ENCODE results near the gene SLC4A8.

SLC4A8 gene

GRCh38 chr12:51531978-51532497 is 107.4 kb downstream of the SLC4A8 start:
- DNase-seq, result peak; percentile 77 to 89 (median 83)
- H3K36me3 ChIP-seq (ENCODE audit: control insufficient read depth in 4 of 4, insufficient read depth in 4 of 4, low read length in 3 of 4), result no peaks in the 10 kb centered on the region
- H3K27ac ChIP-seq (ENCODE audit: insufficient read depth in 1 of 2, low read depth in 1 of 2, low read length in 2 of 2, poor library complexity in 1 of 2, severe bottlenecking in 2 of 2), result no peak overlapping the region
- H3K9me3 ChIP-seq (ENCODE audit: control extremely low read depth in 1 of 5, control insufficient read depth in 4 of 5, insufficient read depth in 2 of 5, low read depth in 1 of 5, low read length in 4 of 5), result no peaks in the 10 kb centered on the region
- peak overlapping the region in 1 of 7 experiments; percentile 23 for H3K4me3 ChIP-seq (ENCODE audit: control insufficient read depth in 1 of 7, extremely low read depth in 1 of 7, insufficient read depth in 4 of 7, low read depth in 2 of 7, low read length in 6 of 7)
- POLR2A ChIA-PET, result no interaction called here
- peaks cover 0 to 2% (median 0%) of the 10 kb centered on the region in 4 experiments for H3K4me1 ChIP-seq (ENCODE audit: control extremely low read depth in 1 of 4, control insufficient read depth in 4 of 4, insufficient read depth in 4 of 4, low read length in 3 of 4)
- no peaks in the 10 kb centered on the region for H3K27me3 ChIP-seq (replicated peaks in 2 of 5; ENCODE audit: control insufficient read depth in 4 of 5, insufficient read depth in 5 of 5, low read length in 4 of 5)
- 13% methylated on average over 10 of the region's 11 CpGs for WGBS (ENCODE audit: insufficient coverage)
- CTCF ChIA-PET, result interaction anchor here (0.7 to 5.0 kb wide), 23 partner anchors 8 to 339 kb away, joined by 3 to 118 read pairs (median 4); partner anchors contain the start of genes GALNT6 and SLC4A8

GRCh38 chr12:51533799-51534198 is 109.2 kb downstream of the SLC4A8 start:
- POLR2A ChIA-PET, result no interaction called here
- WGBS (ENCODE audit: insufficient coverage), result no CpG with 5 or more reads among the region's 1 CpG

GRCh38 chr12:51534216-51535074 is 109.8 kb downstream of the SLC4A8 start:
- Histone ChIP-seq H3K9me3 (ENCODE audit: control extremely low read depth in 1 of 5, control insufficient read depth in 4 of 5, insufficient read depth in 2 of 5, low read depth in 1 of 5, low read length in 4 of 5) (no peaks in the 10 kb centered on the region), H3K4me1 (ENCODE audit: control extremely low read depth in 1 of 4, control insufficient read depth in 4 of 4, insufficient read depth in 4 of 4, low read length in 3 of 4) (peaks cover 0 to 2% (median 0%) of the 10 kb centered on the region in 4 experiments), H3K27ac (ENCODE audit: insufficient read depth in 1 of 2, low read depth in 1 of 2, low read length in 2 of 2, poor library complexity in 1 of 2, severe bottlenecking in 2 of 2) (no peak overlapping the region), H3K4me3 (ENCODE audit: control insufficient read depth in 1 of 7, extremely low read depth in 1 of 7, insufficient read depth in 4 of 7, low read depth in 2 of 7, low read length in 6 of 7) (no peak overlapping the region), H3K36me3 (ENCODE audit: control insufficient read depth in 4 of 4, insufficient read depth in 4 of 4, low read length in 3 of 4) (no peaks in the 10 kb centered on the region), H3K27me3 (replicated peaks in 2 of 5; ENCODE audit: control insufficient read depth in 4 of 5, insufficient read depth in 5 of 5, low read length in 4 of 5) (no peaks in the 10 kb centered on the region)
- 85% methylated on average over 12 of the region's 17 CpGs for WGBS (ENCODE audit: insufficient coverage)
- POLR2A ChIA-PET, result no interaction called here
- DNase-seq, result no peak
- CTCF ChIA-PET, result interaction anchor here (0.6 to 5.0 kb wide), 7 partner anchors 8 to 149 kb away, joined by 3 to 118 read pairs (median 5); partner anchors contain the start of gene SLC4A8

More at GRCh38 chr12:51533799-51534198, 109.2 kb downstream of the SLC4A8 start:
- CTCF ChIA-PET, result interaction anchor here (0.6 to 5.0 kb wide), 9 partner anchors 10 to 298 kb away, joined by 3 to 118 read pairs (median 4); partner anchors contain the start of gene SLC4A8
- H3K36me3 ChIP-seq (ENCODE audit: control insufficient read depth in 4 of 4, insufficient read depth in 4 of 4, low read length in 3 of 4), result no peaks in the 10 kb centered on the region
- peaks cover 0 to 2% (median 0%) of the 10 kb centered on the region in 4 experiments for H3K4me1 ChIP-seq (ENCODE audit: control extremely low read depth in 1 of 4, control insufficient read depth in 4 of 4, insufficient read depth in 4 of 4, low read length in 3 of 4)
- H3K9me3 ChIP-seq (ENCODE audit: control extremely low read depth in 1 of 5, control insufficient read depth in 4 of 5, insufficient read depth in 2 of 5, low read depth in 1 of 5, low read length in 4 of 5), result no peaks in the 10 kb centered on the region
- no peak overlapping the region for H3K27ac ChIP-seq (ENCODE audit: insufficient read depth in 1 of 2, low read depth in 1 of 2, low read length in 2 of 2, poor library complexity in 1 of 2, severe bottlenecking in 2 of 2)
- H3K4me3 ChIP-seq (ENCODE audit: control insufficient read depth in 1 of 7, extremely low read depth in 1 of 7, insufficient read depth in 4 of 7, low read depth in 2 of 7, low read length in 6 of 7), result no peak overlapping the region
- peak; percentile 22 to 40 (median 40) for DNase-seq
- H3K27me3 ChIP-seq (replicated peaks in 2 of 5; ENCODE audit: control insufficient read depth in 4 of 5, insufficient read depth in 5 of 5, low read length in 4 of 5), result no peaks in the 10 kb centered on the region

GRCh38 chr12:51536159-51536558 is 111.5 kb downstream of the SLC4A8 start:
- Histone ChIP-seq H3K4me3 (ENCODE audit: control insufficient read depth in 1 of 7, extremely low read depth in 1 of 7, insufficient read depth in 4 of 7, low read depth in 2 of 7, low read length in 6 of 7) (no peak overlapping the region), H3K9me3 (ENCODE audit: control extremely low read depth in 1 of 5, control insufficient read depth in 4 of 5, insufficient read depth in 2 of 5, low read depth in 1 of 5, low read length in 4 of 5) (no peaks in the 10 kb centered on the region), H3K27ac (ENCODE audit: insufficient read depth in 1 of 2, low read depth in 1 of 2, low read length in 2 of 2, poor library complexity in 1 of 2, severe bottlenecking in 2 of 2) (no peak overlapping the region), H3K27me3 (replicated peaks in 2 of 5; ENCODE audit: control insufficient read depth in 4 of 5, insufficient read depth in 5 of 5, low read length in 4 of 5) (no peaks in the 10 kb centered on the region), H3K36me3 (ENCODE audit: control insufficient read depth in 4 of 4, insufficient read depth in 4 of 4, low read length in 3 of 4) (no peaks in the 10 kb centered on the region), H3K4me1 (ENCODE audit: control extremely low read depth in 1 of 4, control insufficient read depth in 4 of 4, insufficient read depth in 4 of 4, low read length in 3 of 4) (peaks cover 0 to 2% (median 0%) of the 10 kb centered on the region in 4 experiments)
- ChIA-PET POLR2A (interaction anchor here (0.6 kb wide), 1 partner anchor 1237 kb away, joined by 3 read pairs; no protein-coding TSS in a partner anchor), CTCF (interaction anchor here (1.3 to 2.1 kb wide), 5 partner anchors 15 to 339 kb away, joined by 4 to 9 read pairs (median 5); no protein-coding TSS in a partner anchor)
- DNase-seq, result peak; percentile 4 to 56 (median 44)
- WGBS (ENCODE audit: insufficient coverage), result no CpG with 5 or more reads among the region's 3 CpGs

- Histone ChIP-seq H3K4me3 (ENCODE audit: control insufficient read depth in 1 of 7, extremely low read depth in 1 of 7, insufficient read depth in 4 of 7, low read depth in 2 of 7, low read length in 6 of 7) (no peak overlapping the region), H3K27ac (ENCODE audit: insufficient read depth in 1 of 2, low read depth in 1 of 2, low read length in 2 of 2, poor library complexity in 1 of 2, severe bottlenecking in 2 of 2) (no peak overlapping the region), H3K27me3 (replicated peaks in 2 of 5; ENCODE audit: control insufficient read depth in 4 of 5, insufficient read depth in 5 of 5, low read length in 4 of 5) (no peaks in the 10 kb centered on the region), H3K4me1 (ENCODE audit: control extremely low read depth in 1 of 4, control insufficient read depth in 4 of 4, insufficient read depth in 4 of 4, low read length in 3 of 4) (no peaks in the 10 kb centered on the region), H3K9me3 (ENCODE audit: control extremely low read depth in 1 of 5, control insufficient read depth in 4 of 5, insufficient read depth in 2 of 5, low read depth in 1 of 5, low read length in 4 of 5) (no peaks in the 10 kb centered on the region), H3K36me3 (ENCODE audit: control insufficient read depth in 4 of 4, insufficient read depth in 4 of 4, low read length in 3 of 4) (no peaks in the 10 kb centered on the region)
- DNase-seq, result no peak
- CTCF ChIA-PET, result interaction anchor here (0.7 to 1.5 kb wide), 3 partner anchors 10 to 14 kb away, joined by 3 to 5 read pairs (median 3); no protein-coding TSS in a partner anchor
- 91% methylated on average over 6 of the region's 8 CpGs for WGBS (ENCODE audit: insufficient coverage)
- POLR2A ChIA-PET, result no interaction called here
Measured at GRCh38 chr12:51538149-51538548, 113.5 kb downstream of the SLC4A8 start.

GRCh38 chr12:51538599-51538998 is 114.0 kb downstream of the SLC4A8 start:
- no peak overlapping the region for H3K27ac ChIP-seq (ENCODE audit: insufficient read depth in 1 of 2, low read depth in 1 of 2, low read length in 2 of 2, poor library complexity in 1 of 2, severe bottlenecking in 2 of 2)
- no peaks in the 10 kb centered on the region for H3K27me3 ChIP-seq (replicated peaks in 2 of 5; ENCODE audit: control insufficient read depth in 4 of 5, insufficient read depth in 5 of 5, low read length in 4 of 5)
- H3K4me1 ChIP-seq (ENCODE audit: control extremely low read depth in 1 of 4, control insufficient read depth in 4 of 4, insufficient read depth in 4 of 4, low read length in 3 of 4), result no peaks in the 10 kb centered on the region
- H3K4me3 ChIP-seq (ENCODE audit: control insufficient read depth in 1 of 7, extremely low read depth in 1 of 7, insufficient read depth in 4 of 7, low read depth in 2 of 7, low read length in 6 of 7), result no peak overlapping the region
- H3K9me3 ChIP-seq (ENCODE audit: control extremely low read depth in 1 of 5, control insufficient read depth in 4 of 5, insufficient read depth in 2 of 5, low read depth in 1 of 5, low read length in 4 of 5), result no peaks in the 10 kb centered on the region
- DNase-seq, result no peak
- POLR2A ChIA-PET, result no interaction called here
- no peaks in the 10 kb centered on the region for H3K36me3 ChIP-seq (ENCODE audit: control insufficient read depth in 4 of 4, insufficient read depth in 4 of 4, low read length in 3 of 4)
- 97% methylated on average over 8 of the region's 8 CpGs for WGBS (ENCODE audit: insufficient coverage)
- CTCF ChIA-PET, result interaction anchor here (1.4 to 1.5 kb wide), 2 partner anchors 10 to 15 kb away, joined by 3 to 5 read pairs; no protein-coding TSS in a partner anchor

Data from common myeloid progenitor, CD34-positive (primary cell).